Heart left ventricle (tissue), 16 donors: ENCODE results near the gene GPRIN2. TPM values are rescaled to one million over a fixed set of nuclear protein-coding genes. Genes with fewer than 3 reads are reported as not detected.

ENCODE experiments used
- ATAC-seq, 4 donors: fragments of 200-7000 bp; cut with Tn5 transposase; one replicate each; pipeline ENCODE4 v1.9.1; 2020 to 2022; ENCODE audit warnings: moderate library complexity in 4 of 4, mild to moderate bottlenecking in 3 of 4, moderate number of reproducible peaks in 1 of 4
- DNase-seq, 5 donors: peaks; one replicate each; pipeline ENCODE4 v3.0.0-alpha.2; 2020
- H3K27ac ChIP-seq, 12 donors: fragments of 200-600 bp; sonication (generic) in 4 of 12; one replicate each; pipeline versions ENCODE4 v1.5.0 to v1.8.0; 2016 to 2022; ENCODE audit warnings: mild to moderate bottlenecking in 2 of 12
- H3K27me3 ChIP-seq, 9 donors: fragments of 200-600 bp; sonication (generic) in 2 of 9; one replicate each; pipeline versions ENCODE4 v1.5.1 to v1.8.0; 2016 to 2022; ENCODE audit warnings: mild to moderate bottlenecking in 3 of 9
- H3K36me3 ChIP-seq, 9 donors: fragments of 200-600 bp; sonication (generic) in 2 of 9; one replicate each; pipeline versions ENCODE4 v1.5.0 to v1.8.0; 2018 to 2022; ENCODE audit warnings: mild to moderate bottlenecking in 2 of 9
- H3K4me1 ChIP-seq, 12 donors: fragments of 200-600 bp; sonication (generic) in 4 of 12; one replicate each; pipeline versions ENCODE4 v1.5.0 to v1.8.0; 2016 to 2022; ENCODE audit warnings: mild to moderate bottlenecking in 3 of 12
- H3K4me3 ChIP-seq, 12 donors: fragments of 200-600 bp; sonication (generic) in 4 of 12; one replicate each; pipeline versions ENCODE4 v1.5.0 to v1.8.0; 2017 to 2022; ENCODE audit warnings: mild to moderate bottlenecking in 9 of 12, moderate library complexity in 4 of 12
- H3K9me3 ChIP-seq, 12 donors: fragments of 200-600 bp; sonication (generic) in 4 of 12; one replicate each; pipeline versions ENCODE4 v1.5.0 to v1.8.0; 2016 to 2022; ENCODE audit warnings: mild to moderate bottlenecking in 1 of 12
- CTCF ChIP-seq, 12 donors: fragments of 200-600 bp; sonication (generic) in 4 of 12; IDR thresholded peaks; one replicate each; pipeline versions ENCODE4 v1.5.0 to v1.8.0; 2018 to 2022; ENCODE audit warnings: antibody characterized with exemption in 12 of 12, mild to moderate bottlenecking in 5 of 12
- POLR2A ChIP-seq, 2 donors: fragments of 450-650 bp; IDR thresholded peaks; one replicate each; pipeline ENCODE4 v1.6.1; 2017; ENCODE audit warnings: antibody characterized with exemption in 2 of 2, mild to moderate bottlenecking in 2 of 2, moderate library complexity in 2 of 2
- WGBS, 4 donors: extraction: QIAGEN DNeasy Blood & Tissue Kit in 2 of 4; methylation state at CpG; one replicate each; pipeline versions ENCODE4 v1.1.5 to v1.1.7; 2013 to 2018; 5-methylcytosine and 5-hydroxymethylcytosine counted together
- intact Hi-C, 10 donors: fragments of 100-400 bp; cut with DNase I; formaldehyde crosslinking; loops; one replicate each; pipeline versions ENCODE4 v1.11.1 to v1.14.2; 2022
- polyA plus RNA-seq, 2 donors: library from polyadenylated mRNA; stranded (reverse); fragments of 200-250 nt; gene quantifications; one replicate each; pipeline ENCODE4 v1.2.3, GENCODE V29; 2013
- total RNA-seq, 9 donors: library from RNA; depleted of rRNA in 2 of 9; stranded (reverse); fragments of >200 nt in 2 of 9; fragmentation: NEBNext Ultra II Directional in 3 of 9; extraction: Animal tissue kit (Norgen Biotek cat#: 25700) in 3 of 9; gene quantifications; one replicate each; pipeline versions ENCODE4 v1.1.0 to v1.2.4, GENCODE V29; 2016 to 2023
- donor health status: ischemic (EF 13 %, LVEDD 7.1; RV severe dilation, severe dysfunction).
- donor health status: healthy with polysubstance abuse.
- donor health status: DM: no; HTN: yes; CAD: no.
- donor health status: DM: no; HTN: no; CAD: no.
- donor health status: ischemic (EF 25% LVEDD 6.9; RV normal size, moderate dysfunction).
- donor health status: ischemic (EF 25% LVEDD 5.7; RV mildly dilated, moderate dysfunction).
- donor health status: healthy.
- donor health status: DM: yes; HTN: yes; CAD: no.
- donor health status: ischemic (EF 35%, LVEDD 5.7; RV mildly dilated, moderate dysfunction).
- donor health status: nonischemic (EF 11% LVEDD 7.7; RV severe dilation, severe dysfunction).
- donor health status: DM: yes; HTN: yes; CAD: no.
- donor health status: PGD.
- donor health status: ischemic (EF 29% LVEDD 5.4; RV normal size, mild dysfunction).
- donor health status: nonischemic (EF 23%, LVEDD 6.1; RV moderate dilation, normal function).

The GPRIN2 gene
- total and polyA plus RNA-seq, 11 donors, result 0.50 TPM; not detected in 10

DNA sequence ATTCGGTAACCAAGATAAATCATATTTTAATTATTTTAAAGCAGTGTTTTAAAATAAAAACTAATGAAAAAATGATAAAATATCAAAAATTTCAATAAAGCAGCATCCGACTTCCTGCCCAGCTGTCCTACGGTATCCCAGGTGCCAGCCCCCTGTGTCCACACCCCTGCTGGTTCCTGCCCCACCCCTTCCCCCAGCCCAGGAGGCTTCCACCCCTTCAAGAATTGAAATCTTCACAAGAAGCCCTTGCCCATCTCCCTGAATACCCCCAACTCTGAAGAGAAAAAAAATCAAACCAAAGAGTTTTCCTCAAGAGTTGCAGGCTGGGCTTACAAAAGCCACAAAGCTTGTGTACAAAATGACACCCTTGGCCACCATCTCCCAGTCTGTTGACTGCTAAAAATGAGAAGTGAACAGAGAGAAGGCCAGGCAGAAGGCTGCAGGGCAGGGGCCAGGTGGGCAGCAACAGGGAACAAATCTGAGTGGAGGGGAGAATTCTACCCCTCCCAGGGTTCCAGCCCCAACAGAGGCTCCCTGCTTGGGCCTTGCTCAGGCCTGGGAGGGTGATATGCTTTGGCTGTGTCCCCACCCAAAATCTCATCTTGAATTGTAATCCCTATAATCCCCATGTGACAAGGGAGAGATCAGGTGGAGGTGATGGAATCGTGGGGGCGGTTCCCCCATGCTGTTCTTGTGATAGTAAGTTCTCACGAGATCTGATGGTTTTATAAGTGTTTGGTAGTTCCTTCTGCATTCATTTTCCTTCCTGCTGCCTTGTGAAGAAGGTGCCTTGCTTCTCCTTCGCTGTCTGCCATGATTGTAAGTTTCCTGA is 14.5 kb downstream of the GPRIN2 start:
- no peak for ATAC-seq
- peak in 3 of 5 donors; percentile 21 to 42 (median 24) for DNase-seq
- Histone ChIP-seq H3K9me3 (no peaks in the 10 kb centered on the region), H3K27ac (no peak overlapping the region), H3K36me3 (no peaks in the 10 kb centered on the region), H3K4me1 (peaks cover 0 to 9% (median 0%) of the 10 kb centered on the region in 12 donors), H3K4me3 (no peak overlapping the region), H3K27me3 (peaks cover 0 to 77% (median 22%) of the 10 kb centered on the region in 9 donors)
- 79 to 84% (median 83%) methylated on average over 7 of the region's 7 CpGs for WGBS, 4 donors
- intact Hi-C loops, result no loop called here
- TF ChIP-seq CTCF (IDR thresholded peaks at IDR 0.05) (no peak), POLR2A (IDR thresholded peaks at IDR 0.05) (no peak)

- WGBS, 4 donors, result 10 to 18% (median 11%) methylated on average over 33 to 42 of the region's 42 CpGs
- H3K27me3 ChIP-seq, result peaks cover 0 to 81% (median 27%) of the 10 kb centered on the region in 9 donors
- intact Hi-C loops, result no loop called here
- H3K4me3 ChIP-seq, result peak overlapping the region in 4 of 12 donors; percentile 10 to 30 (median 18)
- no peaks in the 10 kb centered on the region for H3K9me3 ChIP-seq
- H3K4me1 ChIP-seq, result peaks cover 0 to 9% (median 0%) of the 10 kb centered on the region in 12 donors
- ATAC-seq (peak in 1 of 4 donors; percentile 17), DNase-seq (peak in 3 of 5 donors; percentile 33 to 64 (median 48))
- TF ChIP-seq CTCF (IDR thresholded peaks at IDR 0.05) (peak in 9 of 12 donors; percentile 8 to 43 (median 26)), POLR2A (IDR thresholded peaks at IDR 0.05) (no peak)
- no peaks in the 10 kb centered on the region for H3K36me3 ChIP-seq
- no peak overlapping the region for H3K27ac ChIP-seq
Measured at GRCh38 chr10:46541017-46541661, 15.3 kb downstream of the GPRIN2 start.

GRCh38 chr10:46540412-46541016 is 15.9 kb downstream of the GPRIN2 start:
- 92 to 95% (median 94%) methylated on average over 8 of the region's 8 CpGs for WGBS, 4 donors
- H3K27ac ChIP-seq, result peak overlapping the region in 1 of 12 donors; percentile 5
- peak in 2 of 5 donors; percentile 9 to 14 for DNase-seq
- intact Hi-C loops, result no loop called here
- peaks cover 0 to 9% (median 0%) of the 10 kb centered on the region in 12 donors for H3K4me1 ChIP-seq
- TF ChIP-seq POLR2A (IDR thresholded peaks at IDR 0.05), result no peak
- TF ChIP-seq CTCF (IDR thresholded peaks at IDR 0.05), result no peak
- H3K36me3 ChIP-seq, result no peaks in the 10 kb centered on the region
- no peak for ATAC-seq
- peaks cover 3 to 79% (median 32%) of the 10 kb centered on the region in 9 donors for H3K27me3 ChIP-seq
- no peak overlapping the region for H3K4me3 ChIP-seq
- H3K9me3 ChIP-seq, result no peaks in the 10 kb centered on the region
